Stimulated activated CD4-positive, alpha-beta T cell treated with anti-CD3 and anti-CD28 coated beads, Interleukin-1b, Interleukin-23, amount 100 ng/mL, for 4 hours (primary cell): ENCODE results near the gene EPHA3.

Source experiments
- DNase-seq, 2 donors: peaks; one replicate each; pipeline ENCODE4 v3.0.0-alpha.2; 2020; ENCODE audit warnings: low read depth in 2 of 2

Gene EPHA3

GRCh38 chr3:89145995-89146394 lies 38.6 kb downstream of the EPHA3 start:
- DNase-seq = no peak

DNA sequence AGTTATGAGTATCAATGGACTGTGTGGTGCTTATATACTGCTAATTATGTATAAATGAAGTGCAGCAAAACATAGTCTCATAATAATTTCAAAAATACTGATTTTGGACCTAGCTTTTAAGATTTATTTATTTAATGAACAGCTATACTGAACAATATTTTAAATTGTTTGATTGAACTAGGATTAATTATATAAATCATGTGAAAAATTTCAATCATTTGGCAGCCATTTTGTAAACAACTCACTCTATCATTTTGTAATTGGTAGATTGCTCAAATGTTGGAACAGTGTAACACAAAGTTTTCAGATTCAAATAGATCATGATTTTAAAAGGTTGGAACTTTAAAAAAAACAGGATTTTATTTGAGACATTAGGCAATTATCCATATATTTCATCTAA lies 47.0 kb downstream of the EPHA3 start:
- DNase-seq = no peak

GRCh38 chr3:89155811-89156210 lies 48.4 kb downstream of the EPHA3 start:
- DNase-seq = no peak

- no peak for DNase-seq
Measured at GRCh38 chr3:89157575-89157974, 50.2 kb downstream of the EPHA3 start.

DNA sequence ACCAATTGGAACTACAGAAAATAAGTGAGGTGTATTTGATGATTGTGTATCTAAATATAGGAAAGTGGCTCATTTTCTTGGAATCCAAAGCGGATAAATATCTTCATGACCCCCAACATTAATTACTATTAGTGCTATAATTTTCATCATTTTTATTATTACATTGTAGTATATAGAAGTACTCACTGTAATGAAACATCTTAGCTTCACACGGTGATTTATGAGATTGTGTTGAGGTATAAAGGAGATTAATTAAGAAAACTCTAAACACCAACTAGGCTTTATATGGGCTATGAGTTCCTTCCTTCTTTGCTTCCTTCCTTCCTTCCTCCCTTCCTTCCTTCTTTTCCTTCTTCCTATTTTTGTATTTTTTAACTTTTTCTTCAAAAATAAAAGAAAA lies 52.2 kb downstream of the EPHA3 start:
- DNase-seq = no peak

DNA sequence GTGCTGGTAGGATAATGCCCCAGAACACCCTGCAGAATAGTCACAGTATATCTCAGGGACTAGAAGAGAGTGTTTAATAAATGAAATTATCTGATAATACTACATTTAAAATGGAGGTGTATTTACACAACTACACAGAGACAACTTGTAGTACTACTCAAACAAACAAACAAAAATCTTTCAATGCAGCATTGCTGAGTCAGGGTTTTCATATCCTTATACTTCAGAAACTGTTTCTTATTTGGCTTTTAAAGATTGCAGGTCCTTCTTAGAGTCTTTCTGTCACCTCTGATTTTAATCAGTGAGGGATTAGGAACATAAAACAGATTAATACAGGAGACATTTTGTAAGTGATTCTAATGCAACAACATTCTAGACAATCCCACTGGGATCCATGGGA lies 57.4 kb downstream of the EPHA3 start:
- DNase-seq = no peak

DNA sequence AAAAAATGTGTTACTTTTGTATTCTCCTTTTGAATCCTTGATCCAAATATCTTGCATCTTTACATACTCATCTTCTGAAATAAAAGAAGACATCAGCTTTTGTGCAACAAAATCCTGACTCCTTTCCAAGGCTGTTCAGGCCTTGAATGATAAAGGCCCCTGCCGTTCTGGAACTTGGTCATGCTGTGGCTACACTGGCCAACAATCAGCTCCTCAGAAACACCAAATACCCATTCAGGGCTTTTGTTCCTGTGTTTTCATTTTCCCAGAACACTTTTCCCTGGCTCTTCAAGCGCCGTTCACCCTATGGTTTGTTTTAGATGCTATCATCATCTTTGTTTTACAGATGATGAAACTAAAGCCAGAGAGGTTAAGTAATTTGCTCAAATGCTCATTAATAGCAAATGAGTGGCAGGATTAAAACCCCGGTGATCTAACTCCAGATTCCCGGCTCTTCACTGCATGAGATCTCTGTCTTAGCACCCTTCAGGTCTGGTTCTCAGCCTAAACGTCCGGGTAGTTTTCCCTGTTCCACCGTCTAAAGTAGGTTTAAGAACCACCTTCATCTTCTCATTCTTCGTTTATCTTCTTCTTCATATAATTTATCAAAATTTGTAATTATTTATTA lies 58.3 kb downstream of the EPHA3 start:
- DNase-seq = no peak

- DNase-seq = no peak
Measured at GRCh38 chr3:89171687-89172545, 64.5 kb downstream of the EPHA3 start.

DNA sequence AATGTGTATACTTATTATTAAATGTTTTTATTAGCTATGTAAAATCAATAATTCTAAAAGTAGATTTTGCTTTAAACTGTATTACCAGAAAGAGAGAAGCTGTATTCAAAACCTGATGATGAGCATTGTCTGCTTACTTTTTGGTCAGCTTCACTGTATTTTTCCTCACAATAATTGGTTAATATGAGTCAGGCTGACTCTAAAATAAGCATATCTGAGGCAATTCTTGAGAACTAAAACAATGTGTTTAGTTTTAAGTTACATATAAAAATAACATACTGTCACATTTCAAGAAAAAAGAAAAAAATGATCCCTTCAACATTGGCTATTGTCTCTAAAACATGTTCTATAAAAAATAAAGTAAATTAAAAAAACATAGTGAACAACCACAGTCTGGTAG lies 66.1 kb downstream of the EPHA3 start:
- DNase-seq = no peak

GRCh38 chr3:89179355-89180001 lies 72.1 kb downstream of the EPHA3 start:
- no peak for DNase-seq

DNA sequence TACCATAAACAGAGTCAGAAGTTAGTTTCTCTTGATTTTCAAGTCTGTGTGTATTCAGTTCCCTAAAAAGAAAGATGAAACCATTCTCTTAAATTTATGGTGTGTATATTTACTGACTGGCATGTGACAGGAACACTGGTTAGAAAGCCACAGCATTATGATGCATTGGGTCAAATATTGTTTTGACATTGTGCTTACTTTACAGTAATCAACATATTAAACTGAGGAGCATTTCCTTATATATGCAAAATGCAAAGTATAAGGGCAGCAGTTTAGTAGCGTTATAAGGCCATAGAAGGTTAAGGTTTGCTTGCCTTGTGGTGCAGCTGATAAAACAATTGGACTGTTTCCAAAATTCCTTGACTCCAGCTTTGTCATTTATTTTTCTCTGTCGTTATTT lies 72.9 kb downstream of the EPHA3 start:
- no peak for DNase-seq

- no peak for DNase-seq
Measured at GRCh38 chr3:89182056-89182455, 74.6 kb downstream of the EPHA3 start.

- DNase-seq = no peak
Measured at GRCh38 chr3:89184151-89184995, 77.0 kb downstream of the EPHA3 start.

- no peak for DNase-seq
Measured at GRCh38 chr3:89186456-89186855, 79.0 kb downstream of the EPHA3 start.

DNA sequence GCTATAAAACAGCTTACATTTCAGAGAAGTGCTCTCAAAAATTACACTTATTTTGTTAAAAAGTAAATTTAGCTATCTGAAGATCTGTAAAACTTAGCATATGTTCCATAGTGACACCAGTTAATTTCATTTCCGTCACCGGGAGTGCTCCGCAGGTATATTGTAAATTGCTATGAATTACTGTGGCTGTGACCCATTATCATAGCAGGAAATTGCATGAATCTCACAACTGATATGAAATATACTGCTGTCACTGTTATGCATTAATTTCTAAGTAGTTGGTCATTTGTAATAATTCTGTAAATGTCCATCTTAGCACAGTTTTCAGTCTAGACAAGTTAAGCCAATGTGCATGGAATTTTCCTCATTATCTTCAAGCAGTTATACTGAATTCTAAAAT lies 91.2 kb downstream of the EPHA3 start:
- DNase-seq = no peak

GRCh38 chr3:89212619-89213018 lies 105.2 kb downstream of the EPHA3 start:
- DNase-seq = no peak

GRCh38 chr3:89216016-89216739 lies 108.8 kb downstream of the EPHA3 start:
- no peak for DNase-seq

DNA sequence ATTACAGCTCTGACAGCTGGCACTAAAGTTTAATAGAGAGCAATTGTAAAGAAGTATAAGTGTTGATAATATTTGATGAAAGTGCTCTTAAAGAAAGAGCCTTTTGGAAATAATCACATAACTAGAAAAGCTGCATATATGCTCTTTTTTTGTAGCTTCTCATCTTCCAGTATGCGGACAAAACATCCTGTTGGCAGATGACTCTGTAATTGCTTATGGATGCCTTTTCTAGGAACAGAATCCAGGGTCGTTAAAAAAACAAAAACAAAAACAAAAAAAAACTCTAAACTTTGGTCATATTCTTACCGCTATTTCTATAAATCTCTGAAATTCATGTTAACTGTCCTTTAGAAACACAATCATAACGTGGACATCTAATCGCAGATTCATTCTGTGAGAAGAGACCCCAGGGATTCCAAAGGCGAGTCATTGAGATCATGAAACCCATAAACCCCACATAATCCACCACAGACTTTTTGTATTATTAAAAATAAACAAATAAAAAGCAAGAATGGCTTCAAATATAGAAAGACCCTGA lies 109.8 kb downstream of the EPHA3 start:
- no peak for DNase-seq

DNA sequence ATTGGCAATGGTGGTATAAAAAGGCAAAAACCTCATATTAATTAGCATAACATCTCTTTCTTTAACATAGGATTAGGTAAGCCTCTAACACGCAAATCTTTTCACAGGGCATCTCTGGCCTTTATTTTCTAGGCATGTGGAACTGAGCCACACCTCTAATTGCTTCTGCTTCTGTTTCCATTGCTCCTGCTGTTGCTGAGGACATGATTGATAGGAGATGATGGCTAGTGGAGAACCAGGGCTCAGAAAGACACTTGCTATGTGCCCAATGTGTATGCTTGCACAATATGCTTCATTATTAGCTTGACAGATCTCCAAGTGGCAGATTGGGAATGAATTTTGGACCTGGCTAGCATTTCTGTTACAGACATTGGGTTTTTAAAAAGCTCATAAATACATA lies 114.5 kb downstream of the EPHA3 start:
- DNase-seq = no peak

- DNase-seq = no peak
Measured at GRCh38 chr3:89223188-89223587, 115.8 kb downstream of the EPHA3 start.

GRCh38 chr3:89227218-89227617 lies 119.8 kb downstream of the EPHA3 start:
- no peak for DNase-seq
